GM23338 (cell line): ENCODE data around the gene PTPRB. TPM values are rescaled to one million over a fixed set of nuclear protein-coding genes. Genes with fewer than 3 reads are reported as not detected.
A peak's percentile ranks its signal among the peaks of the same experiment; 100 is the strongest.

Experiments
- ATAC-seq: fragments of 200-7000 bp; cut with Tn5 transposase; 3 replicates; pipeline ENCODE4 v1.9.1; 2020
- DNase-seq: peaks from one replicate; pipeline ENCODE4 v3.0.0-alpha.2; 2015; ENCODE audit warnings: low spot score
- H2AFZ ChIP-seq: fragments of 200-600 bp; sonication (generic); 2 replicates; pipeline ENCODE4 v1.8.0; 2016; ENCODE audit warnings: antibody characterized with exemption, mild to moderate bottlenecking, moderate library complexity
- H3F3A ChIP-seq: fragments of 200-600 bp; sonication (generic); replicated peaks from 2 replicates; pipeline ENCODE4 v1.8.0; 2017; ENCODE audit warnings: antibody characterized with exemption, mixed run types, low read depth
- H3K27ac ChIP-seq: fragments of 200-600 bp; sonication (generic); 2 replicates; pipeline ENCODE4 v1.6.1; 2016; ENCODE audit warnings: low read depth
- H3K27me3 ChIP-seq: fragments of 200-600 bp; sonication (generic); 2 replicates; pipeline ENCODE4 v1.8.0; 2016; ENCODE audit warnings: mild to moderate bottlenecking, mixed run types, moderate library complexity; ENCODE audit not compliant: insufficient read depth
- H3K36me3 ChIP-seq: fragments of 200-600 bp; sonication (generic); 2 replicates; pipeline ENCODE4 v1.8.0; 2016; ENCODE audit warnings: mild to moderate bottlenecking; ENCODE audit not compliant: insufficient read depth
- H3K4me1 ChIP-seq: fragments of 200-600 bp; sonication (generic); 2 replicates; pipeline ENCODE4 v1.8.0; 2016; ENCODE audit warnings: mild to moderate bottlenecking, moderate library complexity; ENCODE audit not compliant: insufficient read depth
- H3K4me2 ChIP-seq: fragments of 200-600 bp; sonication (generic); 2 replicates; pipeline ENCODE4 v1.7.1; 2017; ENCODE audit warnings: mixed run types
- H3K4me3 ChIP-seq: fragments of 200-600 bp; sonication (generic); 2 replicates; pipeline ENCODE4 v1.6.1; 2016; ENCODE audit warnings: mixed run types
- H3K79me2 ChIP-seq: fragments of 200-600 bp; sonication (generic); replicated peaks from 2 replicates; pipeline ENCODE4 v1.8.0; 2017; ENCODE audit warnings: mild to moderate bottlenecking; ENCODE audit not compliant: insufficient read depth
- H3K9me2 ChIP-seq: fragments of 200-600 bp; sonication (generic); 2 replicates; pipeline ENCODE4 v1.8.0; 2017; ENCODE audit not compliant: insufficient read depth
- H4K20me1 ChIP-seq: fragments of 200-600 bp; sonication (generic); replicated peaks from 2 replicates; pipeline ENCODE4 v1.8.0; 2017; ENCODE audit warnings: mild to moderate bottlenecking; ENCODE audit not compliant: insufficient read depth
- H3K27ac Mint-ChIP-seq: 2 replicates; pipeline ENCODE4 v1.8.0; 2020; ENCODE audit warnings: inconsistent platforms, mild to moderate bottlenecking, moderate library complexity, mixed read lengths
- H3K27me3 Mint-ChIP-seq: 3 replicates; pipeline ENCODE4 v1.8.0; 2022; ENCODE audit warnings: low read depth, mild to moderate bottlenecking, moderate library complexity, mixed read lengths, inconsistent platforms; ENCODE audit not compliant: insufficient read depth, poor library complexity
- H3K36me3 Mint-ChIP-seq: 3 replicates; pipeline ENCODE4 v1.8.0; 2021; ENCODE audit warnings: low read depth, mild to moderate bottlenecking, inconsistent platforms, moderate library complexity, mixed read lengths
- H3K4me1 Mint-ChIP-seq: 3 replicates; pipeline ENCODE4 v1.8.0; 2020; ENCODE audit warnings: mild to moderate bottlenecking, inconsistent platforms, mixed read lengths
- H3K4me3 Mint-ChIP-seq: 3 replicates; pipeline ENCODE4 v1.8.0; 2021; ENCODE audit warnings: moderate library complexity, mild to moderate bottlenecking, inconsistent platforms, mixed read lengths
- H3K9me3 Mint-ChIP-seq: 3 replicates; pipeline ENCODE4 v1.8.0; 2020; ENCODE audit warnings: moderate library complexity, mild to moderate bottlenecking, inconsistent platforms, mixed read lengths
- CREB1 ChIP-seq: fragments of 250-450 bp; sonication (Bioruptor Pico); IDR thresholded peaks from 2 replicates; pipeline ENCODE4 v1.5.0; 2020; ENCODE audit warnings: low read depth, mild to moderate bottlenecking, moderate library complexity
- CTCF ChIP-seq, 2 experiments: fragments of 200-600 bp in 1 of 2; sonication (generic) in 1 of 2; conservative IDR thresholded peaks; 2 replicates each; pipeline versions ENCODE4 v1.5.1 to v1.6.1; 2016 to 2017; ENCODE audit warnings: antibody characterized with exemption in 2 of 2, low read depth in 2 of 2, mild to moderate bottlenecking in 2 of 2, moderate library complexity in 1 of 2
- ETS1 ChIP-seq: IDR thresholded peaks from 2 replicates; pipeline ENCODE4 v1.6.1; 2016; ENCODE audit warnings: antibody characterized with exemption
- POLR2AphosphoS5 ChIP-seq: IDR thresholded peaks from 2 replicates; pipeline ENCODE4 v1.6.1; 2016; ENCODE audit warnings: antibody characterized with exemption, low read depth
- STAT1 ChIP-seq: IDR thresholded peaks from one replicate; pipeline ENCODE4 v1.6.1; 2016; ENCODE audit warnings: antibody characterized with exemption; ENCODE audit not compliant: unreplicated experiment
- ZNF114 ChIP-seq: fragments of 250-450 bp; sonication (Bioruptor Pico); IDR thresholded peaks from 2 replicates; pipeline ENCODE4 v1.5.0; 2020; ENCODE audit warnings: mild to moderate bottlenecking, moderate library complexity
- polyA plus RNA-seq: library from polyadenylated mRNA; unstranded; fragments of >200 nt; fragmentation: Nextera tagmentation; extraction: Ambion mirVana; gene quantifications from 2 replicates; pipeline ENCODE4 v1.2.1, GENCODE V29; 2016
- total RNA-seq: library from RNA; depleted of rRNA; stranded (reverse); fragments of >200 nt; shearing (Covaris generic); gene quantifications from 2 replicates; pipeline ENCODE4 v1.2.3, GENCODE V29; 2014
- TF ChIP-seq, protein P1 (sequence below): fragments of 250-450 bp; sonication (Bioruptor Pico); IDR thresholded peaks from 2 replicates; pipeline ENCODE4 v1.5.0; 2020; ENCODE audit warnings: mild to moderate bottlenecking, moderate library complexity

PTPRB gene
- total and polyA plus RNA-seq, 2 experiments from 2014 or later, result 0.13 to 1.7 TPM

DNA sequence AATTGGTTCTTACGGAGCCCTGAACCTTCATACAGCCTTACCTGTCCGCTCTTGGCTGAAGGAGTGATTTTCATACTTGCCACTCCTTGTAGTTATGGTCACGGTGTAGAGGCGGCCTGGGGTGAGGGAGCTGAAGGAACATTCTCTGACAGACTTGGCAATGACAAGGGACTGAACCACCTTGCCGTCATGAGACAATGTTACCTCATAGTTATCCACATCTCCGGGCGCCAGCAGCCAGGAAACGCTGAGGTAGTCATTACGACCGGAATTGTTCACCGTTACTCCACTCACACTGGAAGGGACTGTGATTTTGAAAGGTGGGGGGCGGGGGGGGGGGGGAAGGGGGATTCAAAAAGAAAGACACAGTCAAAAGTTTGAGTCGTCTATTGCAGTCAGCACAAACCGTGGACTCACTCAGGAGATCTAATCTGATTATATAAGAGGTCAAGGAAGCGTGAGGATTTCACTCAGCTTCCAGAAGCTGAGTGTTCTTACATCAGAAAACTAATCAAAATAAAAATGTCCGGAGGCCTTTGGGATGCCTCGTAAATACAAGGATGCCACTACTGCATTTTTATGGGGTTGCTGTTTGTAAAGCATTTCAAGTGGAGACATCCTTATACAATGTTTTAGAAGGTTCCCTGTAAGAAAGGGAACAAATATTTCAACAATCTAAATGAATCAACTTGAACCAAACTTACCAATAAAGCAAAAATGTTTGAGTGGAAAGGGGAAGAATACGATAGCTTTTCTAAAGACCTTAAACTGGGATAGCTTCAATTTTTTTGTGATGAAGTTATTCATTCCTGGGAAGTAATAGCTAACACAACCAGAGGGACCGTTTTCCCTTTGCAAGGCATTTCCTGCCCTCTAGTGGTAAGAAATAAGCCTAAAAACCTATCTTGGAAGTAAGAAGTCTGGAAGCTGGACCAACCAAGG is 60.6 kb downstream of the PTPRB start:
- no peaks in the 10 kb centered on the region for H3K27me3 ChIP-seq
- no peak overlapping the region for H3K4me3 ChIP-seq
- no peak overlapping the region for H3K4me2 ChIP-seq
- H3K79me2 ChIP-seq, result no peaks in the 10 kb centered on the region
- no peak overlapping the region for H2AFZ ChIP-seq
- Mint-ChIP-seq H3K4me1 (no peaks in the 10 kb centered on the region; the same call in 2 of the 3 replicates), H3K9me3 (no peaks in the 10 kb centered on the region), H3K4me3 (no peak overlapping the region), H3K27ac (no peak overlapping the region), H3K27me3 (no peaks in the 10 kb centered on the region), H3K36me3 (no peaks in the 10 kb centered on the region)
- no peaks in the 10 kb centered on the region for H4K20me1 ChIP-seq
- DNase-seq (peak; percentile 92), ATAC-seq (peak; percentile 81)
- TF ChIP-seq CTCF (conservative IDR thresholded peaks at IDR 0.05; ENCODE audit: low read depth in 2 of 2) (peak; percentile 86 to 95), ETS1 (no peak)
- no peaks in the 10 kb centered on the region for H3F3A ChIP-seq
- no peak overlapping the region for H3K27ac ChIP-seq
- H3K9me2 ChIP-seq, result no peaks in the 10 kb centered on the region
- H3K36me3 ChIP-seq, result no peaks in the 10 kb centered on the region
- no peaks in the 10 kb centered on the region for H3K4me1 ChIP-seq

DNA sequence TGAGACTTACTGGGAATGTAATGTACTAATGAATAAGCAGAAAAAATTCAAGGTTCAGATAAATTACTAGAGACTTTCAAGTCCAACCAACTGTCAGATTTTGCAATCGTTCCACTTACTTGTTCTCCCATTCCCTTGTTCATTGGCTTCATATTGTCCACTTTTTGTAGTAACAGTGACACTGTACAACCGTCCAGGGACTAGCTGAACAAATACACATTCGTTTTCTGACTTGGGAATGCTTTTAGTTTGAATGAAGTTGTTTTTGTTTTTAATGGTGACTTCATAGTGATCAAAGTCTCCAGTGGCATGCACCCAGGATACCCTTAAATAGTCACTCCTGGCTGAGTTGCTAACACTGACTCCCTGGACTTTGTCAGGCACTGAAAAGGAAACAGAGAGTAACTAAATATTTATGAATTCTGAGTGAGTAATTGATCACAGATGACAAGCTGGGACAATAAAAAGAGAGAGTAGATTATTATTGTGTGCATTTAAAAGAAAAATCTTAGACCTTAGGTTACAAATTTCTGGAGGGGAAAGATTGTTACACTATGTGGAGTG is 65.4 kb downstream of the PTPRB start:
- no peak overlapping the region for H2AFZ ChIP-seq
- no peaks in the 10 kb centered on the region for H3K36me3 ChIP-seq
- no peaks in the 10 kb centered on the region for H3K9me3 Mint-ChIP-seq
- no peaks in the 10 kb centered on the region for H3K27me3 ChIP-seq
- no peak overlapping the region for H3K4me2 ChIP-seq
- no peaks in the 10 kb centered on the region for H3K9me2 ChIP-seq
- no peaks in the 10 kb centered on the region for H3K27me3 Mint-ChIP-seq
- no peaks in the 10 kb centered on the region for H3K4me1 ChIP-seq
- H3K36me3 Mint-ChIP-seq, result no peaks in the 10 kb centered on the region; the same call in 2 of the 3 replicates
- no peaks in the 10 kb centered on the region for H4K20me1 ChIP-seq
- ATAC-seq (no peak), DNase-seq (no peak)
- no peak overlapping the region for H3K4me3 ChIP-seq
- H3K4me3 Mint-ChIP-seq, result no peak overlapping the region
- no peaks in the 10 kb centered on the region for H3F3A ChIP-seq
- no peaks in the 10 kb centered on the region for H3K79me2 ChIP-seq
- no peak overlapping the region for H3K27ac ChIP-seq
- no peak overlapping the region for H3K27ac Mint-ChIP-seq
- no peaks in the 10 kb centered on the region; the same call in 2 of the 3 replicates for H3K4me1 Mint-ChIP-seq
- no peak for TF ChIP-seq ZNF114
- TF ChIP-seq CTCF (conservative IDR thresholded peaks at IDR 0.05; ENCODE audit: low read depth in 2 of 2), result no peak
- TF ChIP-seq, protein P1, sequence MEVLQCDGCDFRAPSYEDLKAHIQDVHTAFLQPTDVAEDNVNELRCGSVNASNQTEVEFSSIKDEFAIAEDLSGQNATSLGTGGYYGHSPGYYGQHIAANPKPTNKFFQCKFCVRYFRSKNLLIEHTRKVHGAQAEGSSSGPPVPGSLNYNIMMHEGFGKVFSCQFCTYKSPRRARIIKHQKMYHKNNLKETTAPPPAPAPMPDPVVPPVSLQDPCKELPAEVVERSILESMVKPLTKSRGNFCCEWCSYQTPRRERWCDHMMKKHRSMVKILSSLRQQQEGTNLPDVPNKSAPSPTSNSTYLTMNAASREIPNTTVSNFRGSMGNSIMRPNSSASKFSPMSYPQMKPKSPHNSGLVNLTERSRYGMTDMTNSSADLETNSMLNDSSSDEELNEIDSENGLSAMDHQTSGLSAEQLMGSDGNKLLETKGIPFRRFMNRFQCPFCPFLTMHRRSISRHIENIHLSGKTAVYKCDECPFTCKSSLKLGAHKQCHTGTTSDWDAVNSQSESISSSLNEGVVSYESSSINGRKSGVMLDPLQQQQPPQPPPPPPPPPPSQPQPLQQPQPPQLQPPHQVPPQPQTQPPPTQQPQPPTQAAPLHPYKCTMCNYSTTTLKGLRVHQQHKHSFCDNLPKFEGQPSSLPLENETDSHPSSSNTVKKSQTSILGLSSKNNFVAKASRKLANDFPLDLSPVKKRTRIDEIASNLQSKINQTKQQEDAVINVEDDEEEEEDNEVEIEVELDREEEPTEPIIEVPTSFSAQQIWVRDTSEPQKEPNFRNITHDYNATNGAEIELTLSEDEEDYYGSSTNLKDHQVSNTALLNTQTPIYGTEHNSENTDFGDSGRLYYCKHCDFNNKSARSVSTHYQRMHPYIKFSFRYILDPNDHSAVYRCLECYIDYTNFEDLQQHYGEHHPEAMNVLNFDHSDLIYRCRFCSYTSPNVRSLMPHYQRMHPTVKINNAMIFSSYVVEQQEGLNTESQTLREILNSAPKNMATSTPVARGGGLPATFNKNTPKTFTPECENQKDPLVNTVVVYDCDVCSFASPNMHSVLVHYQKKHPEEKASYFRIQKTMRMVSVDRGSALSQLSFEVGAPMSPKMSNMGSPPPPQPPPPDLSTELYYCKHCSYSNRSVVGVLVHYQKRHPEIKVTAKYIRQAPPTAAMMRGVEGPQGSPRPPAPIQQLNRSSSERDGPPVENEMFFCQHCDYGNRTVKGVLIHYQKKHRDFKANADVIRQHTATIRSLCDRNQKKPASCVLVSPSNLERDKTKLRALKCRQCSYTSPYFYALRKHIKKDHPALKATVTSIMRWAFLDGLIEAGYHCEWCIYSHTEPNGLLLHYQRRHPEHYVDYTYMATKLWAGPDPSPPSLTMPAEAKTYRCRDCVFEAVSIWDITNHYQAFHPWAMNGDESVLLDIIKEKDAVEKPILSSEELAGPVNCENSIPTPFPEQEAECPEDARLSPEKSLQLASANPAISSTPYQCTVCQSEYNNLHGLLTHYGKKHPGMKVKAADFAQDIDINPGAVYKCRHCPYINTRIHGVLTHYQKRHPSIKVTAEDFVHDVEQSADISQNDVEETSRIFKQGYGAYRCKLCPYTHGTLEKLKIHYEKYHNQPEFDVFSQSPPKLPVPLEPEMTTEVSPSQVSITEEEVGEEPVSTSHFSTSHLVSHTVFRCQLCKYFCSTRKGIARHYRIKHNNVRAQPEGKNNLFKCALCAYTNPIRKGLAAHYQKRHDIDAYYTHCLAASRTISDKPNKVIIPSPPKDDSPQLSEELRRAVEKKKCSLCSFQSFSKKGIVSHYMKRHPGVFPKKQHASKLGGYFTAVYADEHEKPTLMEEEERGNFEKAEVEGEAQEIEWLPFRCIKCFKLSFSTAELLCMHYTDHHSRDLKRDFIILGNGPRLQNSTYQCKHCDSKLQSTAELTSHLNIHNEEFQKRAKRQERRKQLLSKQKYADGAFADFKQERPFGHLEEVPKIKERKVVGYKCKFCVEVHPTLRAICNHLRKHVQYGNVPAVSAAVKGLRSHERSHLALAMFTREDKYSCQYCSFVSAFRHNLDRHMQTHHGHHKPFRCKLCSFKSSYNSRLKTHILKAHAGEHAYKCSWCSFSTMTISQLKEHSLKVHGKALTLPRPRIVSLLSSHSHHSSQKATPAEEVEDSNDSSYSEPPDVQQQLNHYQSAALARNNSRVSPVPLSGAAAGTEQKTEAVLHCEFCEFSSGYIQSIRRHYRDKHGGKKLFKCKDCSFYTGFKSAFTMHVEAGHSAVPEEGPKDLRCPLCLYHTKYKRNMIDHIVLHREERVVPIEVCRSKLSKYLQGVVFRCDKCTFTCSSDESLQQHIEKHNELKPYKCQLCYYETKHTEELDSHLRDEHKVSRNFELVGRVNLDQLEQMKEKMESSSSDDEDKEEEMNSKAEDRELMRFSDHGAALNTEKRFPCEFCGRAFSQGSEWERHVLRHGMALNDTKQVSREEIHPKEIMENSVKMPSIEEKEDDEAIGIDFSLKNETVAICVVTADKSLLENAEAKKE (CRISPR knock-in tag), result no peak
- TF ChIP-seq POLR2AphosphoS5, result no peak
- no peak for TF ChIP-seq STAT1
- TF ChIP-seq CREB1 (CRISPR knock-in tag), result no peak
